HG03060 (cell line): ENCODE data around the gene DAB2.

Source experiments
- ATAC-seq: cut with Tn5 transposase; IDR thresholded peaks from one replicate; pipeline ENCODE4 v1.9.1; 2021; ENCODE audit warnings: low read depth, moderate number of reproducible peaks; ENCODE audit not compliant: unreplicated experiment

Gene DAB2

GRCh38 chr5:39424736-39425637 is at the start of gene DAB2:
Gene DAB2, minus strand, starts transcription at chr5:39424980. Its CDS starts 30,660 bp downstream, at chr5:39394320.
- no peak for ATAC-seq

DNA sequence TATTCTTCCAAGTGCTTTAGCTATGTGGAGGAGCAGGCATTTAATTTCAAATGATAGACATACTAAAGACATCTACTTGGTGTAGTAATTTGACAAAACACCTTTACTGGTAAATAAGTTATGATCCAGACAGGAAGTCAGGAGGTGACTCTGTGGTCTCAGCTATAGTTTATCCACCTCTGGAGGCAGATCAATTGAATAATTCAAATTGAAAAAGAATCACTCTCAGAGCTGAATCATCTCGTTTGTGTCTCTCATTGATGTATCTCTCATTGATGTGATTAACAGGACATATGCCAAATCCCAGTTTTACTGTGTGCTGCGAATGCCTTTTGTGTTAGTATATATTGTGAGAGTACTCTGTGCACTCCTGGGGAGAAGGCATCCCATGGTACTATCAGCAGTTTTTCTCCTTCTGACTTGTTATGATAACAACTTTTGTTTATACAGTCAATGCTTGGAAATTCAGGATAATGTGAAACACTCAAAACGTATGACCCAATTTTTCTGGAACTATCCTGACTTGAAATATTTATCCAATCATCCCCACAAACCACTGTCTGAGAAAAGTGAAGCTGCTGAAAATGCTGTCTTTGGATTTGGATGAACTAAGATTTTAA is 48.5 kb upstream of the DAB2 start:
- no peak for ATAC-seq

DNA sequence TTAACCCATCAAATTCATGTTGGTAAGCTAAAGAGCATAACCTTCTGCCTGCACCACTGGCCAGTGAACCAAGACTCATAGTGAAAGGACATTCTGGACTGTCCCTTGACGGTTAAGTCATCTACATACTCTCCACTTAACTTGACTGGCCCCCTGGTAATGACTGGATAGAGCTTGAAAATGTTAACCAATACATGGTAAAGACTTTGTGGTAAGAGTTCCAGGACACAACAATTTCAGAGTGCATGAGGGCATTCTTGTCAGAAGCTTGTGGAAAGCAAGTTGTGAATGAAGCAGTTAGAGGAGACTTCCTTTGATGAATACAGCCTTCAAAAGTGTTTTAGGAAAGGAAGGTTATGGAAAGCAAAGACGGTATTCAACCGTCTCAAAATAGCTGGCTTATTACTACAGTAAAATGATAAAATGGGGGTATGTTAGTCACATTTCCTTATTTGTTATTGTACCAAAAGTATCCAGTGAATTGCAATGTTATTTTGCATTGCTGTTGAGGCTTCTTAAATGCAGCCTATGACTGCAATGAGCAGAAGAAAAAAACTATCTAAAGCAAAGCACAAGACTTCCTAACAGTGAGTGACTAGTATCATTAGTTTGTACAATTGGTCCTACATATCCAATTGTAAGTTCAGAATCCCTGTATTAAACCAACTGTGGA is 47.2 kb upstream of the DAB2 start:
- ATAC-seq = no peak

DNA sequence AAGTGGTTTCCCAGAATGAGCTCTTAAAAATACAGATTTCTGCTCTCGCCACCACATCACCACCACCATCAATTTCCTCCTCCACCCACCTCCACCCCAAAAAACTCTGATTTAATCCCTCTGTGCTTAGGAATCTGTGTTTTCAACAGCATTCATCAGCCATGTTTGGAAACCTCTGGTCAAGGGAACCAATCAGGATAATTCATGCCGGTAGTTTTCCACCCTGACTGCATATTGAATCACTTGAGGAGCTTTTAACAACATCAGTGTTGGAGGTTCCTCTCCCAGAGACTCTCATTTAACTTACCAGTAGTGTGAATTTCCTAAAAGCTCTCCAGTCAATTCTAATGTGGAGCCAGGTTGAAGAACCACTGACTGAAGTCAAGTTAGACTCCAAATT is 46.0 kb upstream of the DAB2 start:
- ATAC-seq = no peak

DNA sequence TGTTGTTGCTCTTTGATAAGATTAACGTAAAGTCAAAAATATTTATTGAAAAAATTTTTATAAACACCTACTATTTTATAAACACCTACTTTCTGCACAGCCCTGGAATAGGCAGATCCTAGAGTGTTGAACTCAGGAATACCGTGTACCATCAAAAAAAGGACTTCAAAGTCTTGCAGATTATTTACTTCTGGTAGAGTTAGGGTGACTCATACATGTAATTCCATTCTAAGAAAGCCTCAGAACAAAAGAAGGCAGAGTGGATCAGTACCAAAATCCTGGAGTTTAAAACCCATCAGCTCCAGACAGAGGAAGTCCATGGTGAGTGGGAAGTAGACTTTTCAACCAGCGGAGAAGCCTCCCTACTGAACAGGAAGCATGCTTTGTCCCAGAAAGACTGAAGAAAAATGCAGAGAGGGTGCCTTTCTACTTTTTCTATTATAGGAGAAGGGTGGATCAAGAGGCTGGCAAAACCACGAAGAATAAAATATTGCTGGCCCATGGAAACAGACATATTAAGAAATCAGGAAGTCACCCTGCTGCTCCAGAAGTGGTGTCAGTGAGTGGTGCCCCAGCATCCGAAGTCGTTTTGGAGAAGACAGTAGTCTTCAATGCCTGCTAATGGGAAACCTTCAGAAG is 45.1 kb upstream of the DAB2 start:
- no peak for ATAC-seq

DNA sequence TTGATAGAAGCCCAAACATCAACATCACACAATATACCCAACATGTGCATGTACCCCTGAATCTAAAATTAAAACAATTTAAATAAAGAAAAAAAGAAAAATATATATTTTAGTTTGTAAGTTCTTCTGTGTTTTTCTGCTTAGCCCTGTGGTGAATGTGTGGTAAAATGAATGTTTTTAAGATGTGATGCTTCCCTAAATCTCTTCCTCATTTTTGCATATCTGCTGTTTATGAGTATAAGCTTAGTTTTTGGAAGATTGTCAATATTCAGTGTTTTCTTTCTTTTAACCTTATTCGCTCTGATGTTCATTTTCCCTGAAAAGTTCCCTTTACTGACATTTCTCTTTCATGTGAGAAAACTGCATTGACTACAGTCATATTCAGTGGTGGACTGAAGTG is 44.4 kb upstream of the DAB2 start:
- ATAC-seq = no peak

DNA sequence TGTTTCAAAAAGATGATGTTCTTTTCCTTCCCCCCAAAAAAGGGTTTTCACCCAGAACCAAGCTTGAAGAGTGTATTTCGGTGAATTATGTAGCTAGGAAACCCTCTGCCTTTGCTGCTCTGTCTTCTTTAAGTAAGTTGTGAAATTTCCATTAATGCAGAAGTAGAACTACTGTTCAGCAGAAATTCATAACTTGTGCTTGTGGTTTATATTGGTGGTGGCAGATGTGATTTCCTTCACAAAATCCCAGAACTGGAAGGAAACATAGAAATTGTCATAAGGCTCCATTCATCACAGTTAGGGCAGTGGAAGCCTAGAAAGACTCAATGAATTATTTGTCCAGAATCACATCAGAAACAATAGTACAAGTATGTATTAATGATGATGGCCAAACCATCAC is 42.1 kb upstream of the DAB2 start:
- no peak for ATAC-seq

- ATAC-seq = no peak
Observed at GRCh38 chr5:39465843-39466242, 41.1 kb upstream of the DAB2 start.

DNA sequence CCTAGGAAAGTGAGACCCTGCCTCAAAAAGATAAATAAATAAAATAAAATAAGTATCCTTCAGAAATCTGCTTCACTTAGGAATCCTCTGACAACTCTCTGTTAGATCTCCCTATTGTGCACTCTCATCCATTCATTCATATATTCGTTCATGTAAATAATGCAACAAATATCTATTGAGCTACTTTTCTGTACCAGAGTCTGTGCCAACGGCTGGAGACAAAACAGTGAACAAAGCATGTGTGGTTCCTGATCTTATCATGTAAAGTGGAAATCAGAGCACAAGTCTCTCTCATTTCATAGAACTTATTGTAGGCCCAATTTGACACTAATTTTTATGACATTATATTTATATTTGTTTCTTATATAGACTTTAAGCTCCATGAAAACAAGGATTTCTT is 40.3 kb upstream of the DAB2 start:
- no peak for ATAC-seq

DNA sequence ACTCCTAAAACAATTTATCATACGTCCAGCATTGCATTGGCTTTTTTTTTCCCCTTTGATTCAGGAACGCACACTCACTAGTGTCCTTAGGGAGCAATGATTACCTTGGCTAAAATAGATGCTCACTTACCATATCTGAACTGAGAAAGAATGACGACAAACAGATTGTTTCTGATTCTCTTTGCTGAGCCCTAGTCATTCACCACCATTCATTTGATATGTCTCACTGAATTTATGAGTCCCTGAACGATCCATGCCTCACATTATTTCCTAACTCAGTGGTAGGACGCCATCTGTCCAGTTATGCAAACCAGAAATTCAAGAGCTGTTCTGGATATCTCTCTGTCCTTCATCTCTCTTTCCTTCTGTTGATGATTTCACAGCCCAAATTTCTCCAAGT is 39.3 kb upstream of the DAB2 start:
- no peak for ATAC-seq

GRCh38 chr5:39462211-39462610 is 37.4 kb upstream of the DAB2 start:
- no peak for ATAC-seq

GRCh38 chr5:39461007-39461682 is 36.4 kb upstream of the DAB2 start:
- ATAC-seq = peak; percentile 92

DNA sequence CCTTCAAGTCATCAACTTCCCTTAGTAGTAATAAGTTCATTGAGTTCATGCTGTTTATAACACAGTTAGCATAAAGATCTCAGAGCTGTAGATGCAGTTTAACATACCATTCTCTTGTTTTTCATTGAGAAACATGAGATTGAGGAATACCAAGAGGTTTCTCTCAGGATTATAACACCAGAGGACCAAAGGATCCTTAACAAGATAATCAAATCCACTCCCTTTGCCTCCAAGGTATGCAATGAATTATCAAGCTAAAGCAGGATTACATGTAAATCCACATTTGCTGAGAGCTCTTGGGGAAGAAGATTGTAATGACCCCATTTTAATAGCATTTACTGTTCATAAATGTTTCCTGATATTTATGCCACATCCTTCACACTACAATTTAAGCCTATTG is 35.1 kb upstream of the DAB2 start:
- no peak for ATAC-seq

- no peak for ATAC-seq
Observed at GRCh38 chr5:39459071-39459470, 34.3 kb upstream of the DAB2 start.

GRCh38 chr5:39455645-39456044 is 30.9 kb upstream of the DAB2 start:
- no peak for ATAC-seq

- ATAC-seq = no peak
Observed at GRCh38 chr5:39453606-39454005, 28.8 kb upstream of the DAB2 start.

- ATAC-seq = no peak
Observed at GRCh38 chr5:39452846-39453245, 28.1 kb upstream of the DAB2 start.

- ATAC-seq = no peak
Observed at GRCh38 chr5:39451276-39451941, 26.6 kb upstream of the DAB2 start.

DNA sequence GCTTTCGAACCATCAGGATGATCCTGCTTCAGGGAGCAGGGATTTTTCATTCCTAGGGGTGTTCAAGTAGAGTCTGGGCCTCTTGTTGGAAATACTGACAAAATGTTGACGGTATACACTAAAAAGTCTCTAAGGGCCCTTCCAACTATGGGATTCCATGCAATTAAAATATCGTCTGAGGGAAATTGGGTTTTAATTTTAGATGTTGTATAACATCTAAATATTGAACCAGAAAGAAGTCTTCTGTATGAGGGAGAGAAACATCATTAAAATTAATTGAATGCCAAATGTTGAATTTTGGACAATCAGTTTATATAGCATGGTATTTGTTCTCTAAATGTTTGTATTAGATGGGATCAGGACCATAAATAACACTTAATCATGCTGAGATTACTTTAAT is 25.7 kb upstream of the DAB2 start:
- no peak for ATAC-seq

DNA sequence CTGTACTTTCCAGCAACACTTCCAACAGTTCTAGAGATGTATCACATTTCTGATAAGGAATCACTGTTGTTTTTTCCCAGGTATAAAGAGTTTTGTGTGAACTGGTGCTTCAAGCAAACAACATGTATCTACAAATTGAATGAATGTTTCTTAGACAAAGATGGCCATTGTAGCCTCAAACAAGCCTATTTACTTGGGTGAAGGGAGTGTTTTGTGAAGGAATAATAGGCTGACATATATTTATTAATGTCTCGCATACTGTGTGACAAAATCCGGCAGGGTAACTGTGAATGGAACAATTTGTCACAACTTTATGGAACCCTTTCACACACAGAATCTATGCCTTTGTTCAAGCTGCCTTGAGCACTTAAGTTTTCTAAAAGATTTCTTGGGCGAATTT is 24.8 kb upstream of the DAB2 start:
- ATAC-seq = no peak
